AG10803 (cell line): ENCODE results near the gene ZNF639.
"Not testable (repeated sequence)": the region's sequence is repeated elsewhere in the genome, so short reads cannot be mapped to it uniquely, and the experiment has no call there.

Experiments used
- DNase-seq: peaks from one replicate; pipeline ENCODE4 v3.0.0; 2010; ENCODE audit warnings: low read depth
- H3K4me3 ChIP-seq: 2 replicates; pipeline ENCODE4 v1.5.1; 2011; ENCODE audit warnings: mild to moderate bottlenecking, low read length, control low read depth
- CTCF ChIP-seq: conservative IDR thresholded peaks from 2 replicates; pipeline ENCODE4 v1.5.1; 2011; ENCODE audit warnings: mild to moderate bottlenecking, low read length, control low read depth, inconsistent platforms

Gene ZNF639

DNA sequence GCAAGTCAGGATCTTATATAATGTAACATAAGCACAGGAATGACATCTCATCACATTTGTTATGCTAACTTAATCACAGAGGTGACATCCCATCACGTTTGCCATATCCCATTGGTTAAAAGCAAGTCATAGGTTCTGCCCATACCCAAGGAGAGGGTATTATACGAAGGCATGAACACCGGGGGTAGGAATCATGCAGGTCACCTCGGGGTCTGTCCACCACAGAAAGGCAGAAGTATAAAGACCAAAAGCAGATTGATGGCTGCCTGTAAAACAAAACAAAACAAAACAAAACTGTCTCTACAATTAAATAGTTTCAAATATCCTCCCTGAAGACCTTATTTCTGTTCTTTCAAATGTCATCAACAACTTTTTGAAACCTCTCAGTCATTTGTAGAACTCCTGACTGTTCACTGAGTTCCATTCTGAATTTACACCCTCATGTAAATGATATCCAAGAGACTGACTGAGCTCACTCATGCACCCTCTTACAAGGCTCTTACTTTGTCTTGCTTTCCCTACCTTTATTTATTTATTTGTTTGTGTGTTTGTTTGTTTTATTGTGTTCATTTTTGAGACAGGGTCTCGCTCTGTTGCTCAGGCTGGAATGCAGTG lies 22.7 kb upstream of the ZNF639 start:
- no peak for TF ChIP-seq CTCF
- no peak for DNase-seq
- no peak overlapping the region for H3K4me3 ChIP-seq

- TF ChIP-seq CTCF, result no peak
- no peak for DNase-seq
- H3K4me3 ChIP-seq, result no peak overlapping the region
Measured at GRCh38 chr3:179301645-179302044, 21.2 kb upstream of the ZNF639 start.

DNA sequence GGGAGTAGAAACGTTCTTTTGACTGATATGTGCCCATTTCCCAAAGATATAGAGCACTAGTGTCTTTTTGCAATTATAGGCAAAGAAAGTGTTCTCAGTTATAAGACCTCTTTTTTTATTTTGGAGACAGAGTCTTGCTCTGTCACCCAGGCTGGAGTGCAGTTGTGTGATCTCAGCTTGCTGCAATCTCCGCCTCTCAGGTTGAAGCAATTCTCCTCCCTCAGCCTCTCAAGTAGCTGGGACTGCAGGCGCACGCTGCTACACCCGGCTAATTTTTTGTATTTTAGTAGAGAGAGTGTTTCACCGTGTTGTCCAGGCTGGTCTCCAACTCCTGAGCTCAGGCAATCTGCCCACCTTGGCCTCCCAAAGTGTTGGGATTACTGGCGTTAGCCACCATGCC lies 20.7 kb upstream of the ZNF639 start:
- no peak for DNase-seq
- TF ChIP-seq CTCF, result no peak
- no peak overlapping the region for H3K4me3 ChIP-seq

DNA sequence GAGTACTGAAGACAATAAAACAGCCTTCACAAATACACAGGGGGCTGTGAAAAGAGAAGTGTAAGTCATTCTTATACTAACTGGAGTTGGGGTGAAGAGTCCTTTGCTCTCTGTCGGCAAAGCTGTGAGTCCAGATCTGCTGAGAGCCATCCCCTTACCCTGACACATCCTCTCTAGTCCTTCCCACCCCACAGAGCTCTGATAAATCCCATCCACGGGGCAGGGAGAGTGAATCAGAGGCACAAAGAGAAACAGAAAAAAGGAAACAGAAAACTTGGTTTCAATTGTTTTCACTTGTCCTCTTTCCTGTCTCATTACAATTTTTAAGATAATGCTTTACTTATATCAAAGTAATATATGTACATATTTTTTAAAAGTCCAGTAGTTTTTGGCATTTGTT lies 18.2 kb upstream of the ZNF639 start:
- H3K4me3 ChIP-seq, result no peak overlapping the region
- TF ChIP-seq CTCF, result no peak
- no peak for DNase-seq

DNA sequence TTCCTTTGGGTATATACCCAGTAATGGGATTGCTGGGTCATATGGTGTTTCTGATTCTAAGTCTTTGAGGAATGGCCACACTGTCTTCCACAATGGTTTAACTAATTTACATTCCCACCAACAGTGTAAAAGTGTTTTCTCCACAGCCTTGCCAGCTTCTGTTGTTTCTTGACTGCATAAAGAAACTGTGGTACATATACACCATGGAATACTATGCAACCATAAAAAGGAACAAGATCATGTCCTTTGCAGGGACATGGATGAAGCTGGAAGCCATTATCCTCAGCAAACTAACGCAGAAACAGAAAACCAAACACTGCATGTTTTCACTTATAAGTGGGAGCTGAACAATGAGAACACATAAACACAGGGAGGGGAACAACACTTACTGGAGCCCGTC lies 15.5 kb upstream of the ZNF639 start:
- DNase-seq, result not testable (repeated sequence)

GRCh38 chr3:179308001-179308400 lies 14.8 kb upstream of the ZNF639 start:
- TF ChIP-seq CTCF, result no peak
- no peak for DNase-seq

More for the DNA sequence above, 15.5 kb upstream of the ZNF639 start:
- not testable (repeated sequence) for H3K4me3 ChIP-seq

DNA sequence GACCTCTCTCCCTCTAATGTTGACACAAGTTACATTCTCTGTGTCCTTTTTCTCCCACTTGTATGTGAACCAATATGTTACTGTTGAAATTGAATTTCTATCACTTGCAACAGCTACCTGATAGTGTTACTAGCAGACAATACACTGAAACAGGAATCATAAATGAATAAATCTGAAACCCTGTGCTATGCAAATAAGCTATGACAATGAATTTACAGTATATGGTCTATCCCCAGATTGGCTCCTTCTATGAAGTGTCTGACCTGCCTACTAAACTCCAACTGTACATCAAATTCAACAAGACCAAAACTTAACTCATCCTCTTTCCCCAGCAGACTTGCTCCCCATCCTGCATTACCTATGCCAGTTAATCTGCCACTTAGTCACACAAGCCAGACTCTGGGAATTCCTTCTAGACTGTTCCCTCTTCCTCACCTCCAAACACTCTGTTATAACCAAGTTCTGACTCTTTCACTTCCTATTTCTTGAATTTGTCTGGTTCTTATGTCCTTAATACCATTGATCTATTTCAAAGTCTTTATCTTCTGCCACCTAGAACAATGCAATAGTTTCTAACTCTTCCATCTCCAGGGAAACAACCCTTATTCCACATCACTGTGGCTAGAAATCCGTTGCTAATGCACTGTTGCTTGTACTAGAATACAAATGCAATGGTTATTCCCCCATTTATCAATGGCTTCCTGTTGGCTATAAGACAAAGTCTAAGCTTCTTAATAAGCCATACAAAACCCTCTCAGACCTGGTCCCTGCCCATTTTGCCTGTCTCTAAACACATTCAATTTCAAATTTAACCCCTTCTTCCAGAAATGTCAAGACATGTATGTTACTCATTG lies 13.4 kb upstream of the ZNF639 start:
- H3K4me3 ChIP-seq, result no peak overlapping the region
- DNase-seq, result no peak
- no peak for TF ChIP-seq CTCF

More at GRCh38 chr3:179308001-179308400, 14.8 kb upstream of the ZNF639 start:
- H3K4me3 ChIP-seq, result no peak overlapping the region
